T1000 (cell line): ENCODE measurements around the gene PREPL.
A peak's percentile ranks its signal among the peaks of the same experiment; 100 is the strongest.

Experiments used
- DNase-seq: peaks from one replicate; lab custom pipeline; 2025; ENCODE audit warnings: mixed read lengths; lab: John Stamatoyannopoulos, UW

PREPL gene

GRCh38 chr2:44295633-44296359, 65.5 kb downstream of the PREPL start:
- no peak for DNase-seq

GRCh38 chr2:44295113-44295512, 66.2 kb downstream of the PREPL start:
- DNase-seq = no peak

GRCh38 chr2:44291281-44292248, 69.7 kb downstream of the PREPL start:
- DNase-seq = peak; percentile 36

GRCh38 chr2:44290261-44290660, 71.0 kb downstream of the PREPL start:
- DNase-seq = no peak

- no peak for DNase-seq
These were observed 74.2 kb downstream of the PREPL start for GRCh38 chr2:44286884-44287638.

GRCh38 chr2:44286119-44286883, 75.0 kb downstream of the PREPL start:
- DNase-seq = no peak

- DNase-seq = no peak
These were observed 76.1 kb downstream of the PREPL start for GRCh38 chr2:44285174-44285573.

- DNase-seq = no peak
These were observed 78.1 kb downstream of the PREPL start for GRCh38 chr2:44283116-44283666.

- DNase-seq = no peak
These were observed 80.4 kb downstream of the PREPL start for GRCh38 chr2:44280869-44281268.

- DNase-seq = no peak
These were observed 83.8 kb downstream of the PREPL start for GRCh38 chr2:44277541-44277940.

GRCh38 chr2:44275927-44276303, 85.4 kb downstream of the PREPL start:
- peak; percentile 9 for DNase-seq

- no peak for DNase-seq
These were observed 87.7 kb downstream of the PREPL start for GRCh38 chr2:44273596-44273995.

GRCh38 chr2:44273076-44273475, 88.2 kb downstream of the PREPL start:
- no peak for DNase-seq

- no peak for DNase-seq
These were observed 90.0 kb downstream of the PREPL start for GRCh38 chr2:44271296-44271695.

GRCh38 chr2:44269831-44270230, 91.5 kb downstream of the PREPL start:
- DNase-seq = no peak

GRCh38 chr2:44267796-44268648, 93.3 kb downstream of the PREPL start:
- DNase-seq = no peak
